Neural progenitor cell (in vitro differentiated cells): Measurements from ENCODE around the gene SLC16A14. TPM values are rescaled to one million over a fixed set of nuclear protein-coding genes. Genes with fewer than 3 reads are reported as not detected.

Experiments
- DNase-seq: peaks from one replicate; pipeline ENCODE4 v3.0.0-alpha.2; 2016; ENCODE audit warnings: low spot score
- H2AFZ ChIP-seq: fragments of 200-600 bp; sonication (generic); replicated peaks from 2 replicates; pipeline ENCODE4 v1.6.1; 2016; ENCODE audit warnings: antibody characterized with exemption
- H3F3A ChIP-seq: fragments of 200-600 bp; sonication (generic); 2 replicates; pipeline ENCODE4 v1.6.1; 2016; ENCODE audit warnings: antibody characterized with exemption, low read depth
- H3K27ac ChIP-seq: fragments of 200-600 bp; sonication (generic); 2 replicates; pipeline ENCODE4 v1.5.1; 2016; ENCODE audit warnings: mild to moderate bottlenecking
- H3K27me3 ChIP-seq: fragments of 200-600 bp; sonication (generic); 2 replicates; pipeline ENCODE4 v1.6.1; 2016; ENCODE audit warnings: mild to moderate bottlenecking, moderate library complexity
- H3K36me3 ChIP-seq: fragments of 200-600 bp; sonication (generic); 2 replicates; pipeline ENCODE4 v1.5.1; 2016
- H3K4me1 ChIP-seq: fragments of 200-600 bp; sonication (generic); 2 replicates; pipeline ENCODE4 v1.6.1; 2016; ENCODE audit warnings: mixed run types
- H3K4me2 ChIP-seq: fragments of 200-600 bp; sonication (generic); 2 replicates; pipeline ENCODE4 v1.6.1; 2016
- H3K4me3 ChIP-seq: fragments of 200-600 bp; sonication (generic); 2 replicates; pipeline ENCODE4 v1.5.1; 2016
- H3K79me2 ChIP-seq: fragments of 200-600 bp; sonication (generic); 2 replicates; pipeline ENCODE4 v1.6.1; 2016; ENCODE audit warnings: low read depth
- H3K9ac ChIP-seq: fragments of 200-600 bp; sonication (generic); 2 replicates; pipeline ENCODE4 v1.6.1; 2016
- H3K9me3 ChIP-seq: fragments of 200-600 bp; sonication (generic); 2 replicates; pipeline ENCODE4 v1.5.1; 2016; ENCODE audit warnings: low read depth
- H4K20me1 ChIP-seq: fragments of 200-600 bp; sonication (generic); 2 replicates; pipeline ENCODE4 v1.6.1; 2016; ENCODE audit warnings: low read depth
- H3K27ac Mint-ChIP-seq: 3 replicates; pipeline ENCODE4 v1.8.0; 2021; ENCODE audit warnings: mixed read lengths
- H3K27me3 Mint-ChIP-seq: 2 replicates; pipeline ENCODE4 v1.8.0; 2022; ENCODE audit warnings: low read depth, mild to moderate bottlenecking, inconsistent platforms, moderate library complexity, mixed read lengths; ENCODE audit not compliant: insufficient read depth
- H3K36me3 Mint-ChIP-seq: 3 replicates; pipeline ENCODE4 v1.8.0; 2021; ENCODE audit warnings: mixed read lengths
- H3K4me1 Mint-ChIP-seq: 3 replicates; pipeline ENCODE4 v1.8.0; 2021; ENCODE audit warnings: mixed read lengths
- H3K4me3 Mint-ChIP-seq: 3 replicates; pipeline ENCODE4 v1.8.0; 2021; ENCODE audit warnings: mild to moderate bottlenecking, moderate library complexity, mixed read lengths
- H3K9me3 Mint-ChIP-seq: 3 replicates; pipeline ENCODE4 v1.8.0; 2020; ENCODE audit warnings: mixed read lengths
- EZH2 ChIP-seq: fragments of 200-600 bp; sonication (generic); IDR thresholded peaks from 2 replicates; pipeline ENCODE4 v1.6.1; 2017; ENCODE audit warnings: antibody characterized with exemption, mild to moderate bottlenecking, moderate library complexity
- EZH2phosphoT487 ChIP-seq: fragments of 200-600 bp; sonication (generic); IDR thresholded peaks from 2 replicates; pipeline ENCODE4 v1.6.1; 2017; ENCODE audit warnings: antibody characterized with exemption
- total RNA-seq: library from RNA; depleted of rRNA; stranded (reverse); fragments of >200 nt; gene quantifications from 2 replicates; pipeline ENCODE4 v1.2.3, GENCODE V29; 2015; ENCODE audit warnings: low replicate concordance
- TF ChIP-seq, protein P1 (sequence below): fragments of 200-600 bp; sonication (generic); IDR thresholded peaks from 2 replicates; pipeline ENCODE4 v1.5.1; 2017; ENCODE audit warnings: antibody characterized with exemption, mild to moderate bottlenecking

The SLC16A14 gene
- total RNA-seq, 1 donor from 2014 or later, result 12.4 TPM

DNA sequence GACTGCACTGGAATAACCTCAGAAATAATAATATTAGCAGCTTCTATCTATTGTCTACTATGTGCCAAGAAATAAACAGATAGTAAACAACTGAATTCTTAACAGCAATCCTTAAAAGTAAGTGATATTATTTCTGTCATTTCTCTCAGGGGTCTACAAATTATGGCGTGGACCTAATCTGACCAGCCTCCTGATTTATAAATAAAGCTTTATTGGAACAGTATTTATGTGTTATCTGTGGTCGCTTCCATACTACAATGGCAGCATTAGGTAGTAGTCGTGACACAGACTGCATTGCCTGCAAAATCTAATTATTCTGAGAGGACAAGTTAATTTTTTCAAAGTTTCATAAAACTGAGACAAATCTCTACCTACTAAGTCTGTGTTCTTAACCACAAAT is 49.0 kb downstream of the SLC16A14 start:
- Histone ChIP-seq H3K9ac (no peak overlapping the region), H3K9me3 (no peaks in the 10 kb centered on the region), H3K79me2 (no peaks in the 10 kb centered on the region), H3K4me3 (no peak overlapping the region), H3K36me3 (no peaks in the 10 kb centered on the region), H3K4me1 (no peaks in the 10 kb centered on the region), H4K20me1 (no peaks in the 10 kb centered on the region), H3K4me2 (no peak overlapping the region), H3K27me3 (no peaks in the 10 kb centered on the region), H3K27ac (no peak overlapping the region), H3F3A (no peaks in the 10 kb centered on the region), H2AFZ (no peak overlapping the region)
- Mint-ChIP-seq H3K4me3 (no peak overlapping the region), H3K9me3 (no peaks in the 10 kb centered on the region), H3K4me1 (no peaks in the 10 kb centered on the region), H3K27ac (no peak overlapping the region), H3K27me3 (peaks cover under 1% of the 10 kb centered on the region), H3K36me3 (peaks cover 2% of the 10 kb centered on the region)
- no peak for DNase-seq
- no peak for TF ChIP-seq EZH2
- no peak for TF ChIP-seq EZH2phosphoT487
- TF ChIP-seq, protein P1, sequence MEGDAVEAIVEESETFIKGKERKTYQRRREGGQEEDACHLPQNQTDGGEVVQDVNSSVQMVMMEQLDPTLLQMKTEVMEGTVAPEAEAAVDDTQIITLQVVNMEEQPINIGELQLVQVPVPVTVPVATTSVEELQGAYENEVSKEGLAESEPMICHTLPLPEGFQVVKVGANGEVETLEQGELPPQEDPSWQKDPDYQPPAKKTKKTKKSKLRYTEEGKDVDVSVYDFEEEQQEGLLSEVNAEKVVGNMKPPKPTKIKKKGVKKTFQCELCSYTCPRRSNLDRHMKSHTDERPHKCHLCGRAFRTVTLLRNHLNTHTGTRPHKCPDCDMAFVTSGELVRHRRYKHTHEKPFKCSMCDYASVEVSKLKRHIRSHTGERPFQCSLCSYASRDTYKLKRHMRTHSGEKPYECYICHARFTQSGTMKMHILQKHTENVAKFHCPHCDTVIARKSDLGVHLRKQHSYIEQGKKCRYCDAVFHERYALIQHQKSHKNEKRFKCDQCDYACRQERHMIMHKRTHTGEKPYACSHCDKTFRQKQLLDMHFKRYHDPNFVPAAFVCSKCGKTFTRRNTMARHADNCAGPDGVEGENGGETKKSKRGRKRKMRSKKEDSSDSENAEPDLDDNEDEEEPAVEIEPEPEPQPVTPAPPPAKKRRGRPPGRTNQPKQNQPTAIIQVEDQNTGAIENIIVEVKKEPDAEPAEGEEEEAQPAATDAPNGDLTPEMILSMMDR, result no peak

DNA sequence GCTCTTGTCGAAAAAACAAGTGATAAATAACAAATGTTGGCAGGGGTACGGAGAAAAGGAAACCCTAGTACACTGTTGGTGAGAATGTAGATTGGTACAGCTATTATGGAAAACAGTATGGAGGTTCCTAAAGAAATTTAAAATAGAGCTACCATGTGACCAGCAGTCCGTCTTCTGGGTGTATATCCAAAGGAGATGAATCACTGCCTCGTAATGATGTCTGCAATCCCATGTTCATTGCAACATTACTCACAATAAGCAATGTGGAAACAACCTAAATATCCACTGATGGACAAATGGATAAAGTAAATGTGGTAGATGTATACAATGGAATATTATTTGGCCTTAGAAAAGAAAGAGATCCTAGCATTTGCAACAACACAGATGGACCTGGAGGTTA is 50.6 kb downstream of the SLC16A14 start:
- H3K27ac ChIP-seq, result no peak overlapping the region
- H3K4me3 Mint-ChIP-seq, result no peak overlapping the region
- H3K27me3 Mint-ChIP-seq, result peaks cover 2% of the 10 kb centered on the region
- H3K4me3 ChIP-seq, result no peak overlapping the region
- H3K79me2 ChIP-seq, result no peaks in the 10 kb centered on the region
- no peak for DNase-seq
- H2AFZ ChIP-seq, result no peak overlapping the region
- H3K36me3 Mint-ChIP-seq, result peaks cover 2% of the 10 kb centered on the region
- TF ChIP-seq, protein P1, result no peak
- TF ChIP-seq EZH2phosphoT487 (no peak), EZH2 (no peak)
- no peak overlapping the region for H3K4me2 ChIP-seq
- no peaks in the 10 kb centered on the region for H3K36me3 ChIP-seq
- no peak overlapping the region for H3K9ac ChIP-seq
- no peaks in the 10 kb centered on the region for H3K9me3 Mint-ChIP-seq
- H3K27me3 ChIP-seq, result no peaks in the 10 kb centered on the region
- no peaks in the 10 kb centered on the region for H3K4me1 Mint-ChIP-seq
- H3K9me3 ChIP-seq, result no peaks in the 10 kb centered on the region
- no peak overlapping the region for H3K27ac Mint-ChIP-seq
- no peaks in the 10 kb centered on the region for H3K4me1 ChIP-seq
- H3F3A ChIP-seq, result no peaks in the 10 kb centered on the region
- no peaks in the 10 kb centered on the region for H4K20me1 ChIP-seq

DNA sequence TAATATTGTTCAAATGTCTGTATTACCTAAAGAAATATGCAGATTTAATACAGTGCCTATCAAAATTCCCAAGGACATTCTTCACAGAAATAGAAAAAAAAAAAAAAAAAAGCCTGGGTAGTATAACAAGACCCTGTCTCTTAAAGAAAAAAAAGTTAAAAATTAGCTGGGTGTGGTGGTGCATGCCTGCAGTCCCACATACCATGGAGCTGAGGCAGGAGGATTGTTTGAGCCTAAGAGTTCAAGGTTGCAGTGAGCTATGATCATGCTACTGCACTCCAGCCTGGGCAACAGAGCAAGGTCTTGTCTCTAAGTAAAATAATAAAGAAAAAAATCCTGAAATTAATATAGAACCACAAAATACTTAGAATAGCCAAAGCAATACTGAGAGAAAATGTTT is 51.9 kb downstream of the SLC16A14 start:
- no peaks in the 10 kb centered on the region for H3K4me1 ChIP-seq
- Mint-ChIP-seq H3K4me3 (no peak overlapping the region), H3K9me3 (no peaks in the 10 kb centered on the region), H3K27ac (no peak overlapping the region), H3K27me3 (peaks cover 2% of the 10 kb centered on the region), H3K36me3 (peaks cover 2% of the 10 kb centered on the region), H3K4me1 (no peaks in the 10 kb centered on the region)
- no peaks in the 10 kb centered on the region for H3K9me3 ChIP-seq
- DNase-seq, result no peak
- H4K20me1 ChIP-seq, result no peaks in the 10 kb centered on the region
- no peak overlapping the region for H3K9ac ChIP-seq
- no peak overlapping the region for H3K4me3 ChIP-seq
- no peaks in the 10 kb centered on the region for H3F3A ChIP-seq
- TF ChIP-seq EZH2phosphoT487, result no peak
- TF ChIP-seq EZH2, result no peak
- TF ChIP-seq, protein P1, result no peak
- no peak overlapping the region for H3K4me2 ChIP-seq
- no peaks in the 10 kb centered on the region for H3K79me2 ChIP-seq
- H3K27ac ChIP-seq, result no peak overlapping the region
- no peaks in the 10 kb centered on the region for H3K27me3 ChIP-seq
- no peaks in the 10 kb centered on the region for H3K36me3 ChIP-seq
- H2AFZ ChIP-seq, result no peak overlapping the region
